ENCODE results near the gene TRPM2.

The TRPM2 gene

GRCh38 chr21:44441041-44441400, 87.6 kb downstream of the TRPM2 start:
- TF ChIP-seq, protein P1, sequence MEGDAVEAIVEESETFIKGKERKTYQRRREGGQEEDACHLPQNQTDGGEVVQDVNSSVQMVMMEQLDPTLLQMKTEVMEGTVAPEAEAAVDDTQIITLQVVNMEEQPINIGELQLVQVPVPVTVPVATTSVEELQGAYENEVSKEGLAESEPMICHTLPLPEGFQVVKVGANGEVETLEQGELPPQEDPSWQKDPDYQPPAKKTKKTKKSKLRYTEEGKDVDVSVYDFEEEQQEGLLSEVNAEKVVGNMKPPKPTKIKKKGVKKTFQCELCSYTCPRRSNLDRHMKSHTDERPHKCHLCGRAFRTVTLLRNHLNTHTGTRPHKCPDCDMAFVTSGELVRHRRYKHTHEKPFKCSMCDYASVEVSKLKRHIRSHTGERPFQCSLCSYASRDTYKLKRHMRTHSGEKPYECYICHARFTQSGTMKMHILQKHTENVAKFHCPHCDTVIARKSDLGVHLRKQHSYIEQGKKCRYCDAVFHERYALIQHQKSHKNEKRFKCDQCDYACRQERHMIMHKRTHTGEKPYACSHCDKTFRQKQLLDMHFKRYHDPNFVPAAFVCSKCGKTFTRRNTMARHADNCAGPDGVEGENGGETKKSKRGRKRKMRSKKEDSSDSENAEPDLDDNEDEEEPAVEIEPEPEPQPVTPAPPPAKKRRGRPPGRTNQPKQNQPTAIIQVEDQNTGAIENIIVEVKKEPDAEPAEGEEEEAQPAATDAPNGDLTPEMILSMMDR (IDR thresholded peaks at IDR 0.05; ENCODE audit: low read depth, low read length, missing control alignments): no peak
- in situ Hi-C loops (cut with HindIII; ENCODE audit: low sequenced_read_pairs): no loop called here
- DNase-seq (ENCODE audit: low read depth): no peak
- no peak overlapping the region for H3K4me3 ChIP-seq (ENCODE audit: low read depth, low read length)

GRCh38 chr21:44441581-44442265, 88.3 kb downstream of the TRPM2 start:
- in situ Hi-C loops (cut with HindIII; ENCODE audit: low sequenced_read_pairs): no loop called here
- DNase-seq (ENCODE audit: low read depth): no peak
- H3K4me3 ChIP-seq (ENCODE audit: low read depth, low read length): no peak overlapping the region
- TF ChIP-seq, protein P1 (IDR thresholded peaks at IDR 0.05; ENCODE audit: low read depth, low read length, missing control alignments): no peak

- in situ Hi-C loops (cut with HindIII; ENCODE audit: low sequenced_read_pairs): no loop called here
- TF ChIP-seq, protein P1 (IDR thresholded peaks at IDR 0.05; ENCODE audit: low read depth, low read length, missing control alignments): no peak
- no peak overlapping the region for H3K4me3 ChIP-seq (ENCODE audit: low read depth, low read length)
- DNase-seq (ENCODE audit: low read depth): no peak
These were observed 89.1 kb downstream of the TRPM2 start for GRCh38 chr21:44442266-44443125.

DNA sequence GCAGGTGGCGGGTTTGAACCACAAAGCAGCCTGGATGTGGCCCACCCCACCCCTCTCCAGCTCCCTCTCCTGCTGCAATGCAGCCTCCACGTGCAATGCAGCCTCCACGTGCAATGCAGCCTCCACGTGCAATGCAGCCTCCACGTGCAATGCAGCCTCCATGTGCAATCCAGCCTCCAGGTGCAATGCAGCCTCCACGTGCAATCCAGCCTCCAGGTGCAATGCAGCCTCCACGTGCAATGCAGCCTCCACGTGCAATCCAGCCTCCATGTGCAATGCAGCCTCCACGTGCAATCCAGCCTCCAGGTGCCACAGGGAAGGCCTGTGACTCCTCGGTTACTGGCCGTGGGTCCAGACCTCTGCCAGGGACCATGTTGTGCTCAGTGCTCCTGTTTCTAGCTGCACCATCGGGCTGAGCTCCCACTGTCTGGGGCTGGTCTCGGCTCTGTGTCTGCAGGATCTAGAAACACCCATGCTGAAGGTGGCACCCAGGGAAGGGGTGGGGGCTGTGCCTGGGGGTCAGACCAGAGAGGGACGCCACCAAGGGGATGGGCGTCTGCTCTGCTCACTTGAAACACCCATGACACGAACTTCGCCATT, 90.0 kb downstream of the TRPM2 start:
- no peak overlapping the region for H3K4me3 ChIP-seq (ENCODE audit: low read depth, low read length)
- in situ Hi-C loops (cut with HindIII; ENCODE audit: low sequenced_read_pairs): no loop called here
- TF ChIP-seq, protein P1 (IDR thresholded peaks at IDR 0.05; ENCODE audit: low read depth, low read length, missing control alignments): no peak

GRCh38 chr21:44443891-44444285, 90.5 kb downstream of the TRPM2 start:
- no peak for DNase-seq (ENCODE audit: low read depth)
- TF ChIP-seq, protein P1 (IDR thresholded peaks at IDR 0.05; ENCODE audit: low read depth, low read length, missing control alignments): no peak
- no peak overlapping the region for H3K4me3 ChIP-seq (ENCODE audit: low read depth, low read length)
- in situ Hi-C loops (cut with HindIII; ENCODE audit: low sequenced_read_pairs): no loop called here

More for the DNA sequence above, 90.0 kb downstream of the TRPM2 start:
- no peak for DNase-seq (ENCODE audit: low read depth)

DNA sequence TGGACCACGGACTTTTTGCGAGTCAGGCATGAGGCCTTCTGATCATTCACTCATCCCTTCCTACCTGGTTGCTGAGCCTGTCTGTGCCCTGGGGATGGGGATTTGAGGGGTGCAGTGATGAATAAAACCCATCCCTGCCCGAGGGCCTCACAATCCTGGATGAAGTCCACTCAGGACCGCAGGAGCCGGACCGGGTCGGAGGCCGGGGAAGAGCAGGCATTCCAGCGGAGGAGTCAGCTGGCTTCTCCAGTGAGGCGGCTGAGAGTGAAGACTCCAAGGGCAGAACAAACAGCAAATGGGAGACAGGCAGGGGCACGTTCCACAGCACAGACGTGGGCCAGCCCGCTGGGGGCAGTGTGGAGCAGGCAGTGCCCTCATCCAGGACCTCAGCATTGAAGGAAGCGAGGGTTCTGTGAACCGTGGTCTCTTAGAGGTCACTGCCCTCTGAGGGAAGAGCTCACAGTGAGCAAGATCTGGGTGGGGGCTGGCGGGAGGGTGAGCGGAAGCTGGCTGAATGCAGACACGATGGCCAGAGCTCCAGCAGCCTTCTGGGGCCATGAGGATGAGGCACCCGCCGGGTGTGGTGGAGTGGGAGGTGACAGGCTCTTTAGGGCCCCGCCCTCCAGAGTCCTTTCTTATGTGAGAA, 91.0 kb downstream of the TRPM2 start:
- TF ChIP-seq, protein P1 (IDR thresholded peaks at IDR 0.05; ENCODE audit: low read depth, low read length, missing control alignments): no peak
- in situ Hi-C loops (cut with HindIII; ENCODE audit: low sequenced_read_pairs): no loop called here
- no peak overlapping the region for H3K4me3 ChIP-seq (ENCODE audit: low read depth, low read length)
- no peak for DNase-seq (ENCODE audit: low read depth)

Data from astrocyte of the cerebellum (primary cell).